Measurements from ENCODE around the gene BEST1. TPM values are rescaled to one million over a fixed set of nuclear protein-coding genes. Genes with fewer than 3 reads are reported as not detected.

BEST1 gene
- total and polyA plus RNA-seq, 2 of the 13 experiments (the other 11 are each of a cell fraction or from before 2014, with no cell fraction given) = 0.09 to 0.65 TPM

- TF ChIP-seq, protein P1, sequence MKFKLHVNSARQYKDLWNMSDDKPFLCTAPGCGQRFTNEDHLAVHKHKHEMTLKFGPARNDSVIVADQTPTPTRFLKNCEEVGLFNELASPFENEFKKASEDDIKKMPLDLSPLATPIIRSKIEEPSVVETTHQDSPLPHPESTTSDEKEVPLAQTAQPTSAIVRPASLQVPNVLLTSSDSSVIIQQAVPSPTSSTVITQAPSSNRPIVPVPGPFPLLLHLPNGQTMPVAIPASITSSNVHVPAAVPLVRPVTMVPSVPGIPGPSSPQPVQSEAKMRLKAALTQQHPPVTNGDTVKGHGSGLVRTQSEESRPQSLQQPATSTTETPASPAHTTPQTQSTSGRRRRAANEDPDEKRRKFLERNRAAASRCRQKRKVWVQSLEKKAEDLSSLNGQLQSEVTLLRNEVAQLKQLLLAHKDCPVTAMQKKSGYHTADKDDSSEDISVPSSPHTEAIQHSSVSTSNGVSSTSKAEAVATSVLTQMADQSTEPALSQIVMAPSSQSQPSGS (CRISPR knock-in tag; IDR thresholded peaks at IDR 0.05) = 0 out of 2 replicates have a peak, but pooled peaks have one; percentile 23
- TF ChIP-seq POGZ (CRISPR knock-in tag; IDR thresholded peaks at IDR 0.05) (no peak; the same call in 1 of the 2 replicates), PRMT3 (CRISPR knock-in tag; IDR thresholded peaks at IDR 0.05; ENCODE audit: borderline replicate concordance, low read depth) (no peak), ZNF670 (CRISPR knock-in tag; IDR thresholded peaks at IDR 0.05; ENCODE audit: borderline replicate concordance) (no peak), STAG1 (CRISPR knock-in tag; IDR thresholded peaks at IDR 0.05) (no peak), RARA (CRISPR knock-in tag; IDR thresholded peaks at IDR 0.05) (peak; percentile 47), DMAP1 (CRISPR knock-in tag; IDR thresholded peaks at IDR 0.05) (0 out of 2 replicates have a peak, but pooled peaks have one; percentile 18), HCFC1 (IDR thresholded peaks at IDR 0.05; ENCODE audit: low read depth, low read length) (no peak), REPIN1 (CRISPR knock-in tag; IDR thresholded peaks at IDR 0.05; ENCODE audit: borderline replicate concordance, low read depth) (no peak), ZNF331 (CRISPR knock-in tag; IDR thresholded peaks at IDR 0.05) (no peak), JUN (CRISPR knock-in tag; IDR thresholded peaks at IDR 0.05) (no peak), ZNF580 (CRISPR knock-in tag; IDR thresholded peaks at IDR 0.05; ENCODE audit: borderline replicate concordance, low read depth) (no peak), ZBTB14 (CRISPR knock-in tag; IDR thresholded peaks at IDR 0.05) (no peak), NFKBIZ (CRISPR knock-in tag; IDR thresholded peaks at IDR 0.05) (no peak), ATM (IDR thresholded peaks at IDR 0.05; ENCODE audit: borderline replicate concordance) (no peak), ZNF800 (CRISPR knock-in tag; IDR thresholded peaks at IDR 0.05) (no peak), THAP11 (CRISPR knock-in tag; IDR thresholded peaks at IDR 0.05) (0 out of 2 replicates have a peak, but pooled peaks have one; percentile 18), NR2C2 (CRISPR knock-in tag; IDR thresholded peaks at IDR 0.05; ENCODE audit: borderline replicate concordance) (peak; percentile 26; the same call in 1 of the 2 replicates), CEBPG (CRISPR knock-in tag; IDR thresholded peaks at IDR 0.05) (no peak), KDM6A (CRISPR knock-in tag; IDR thresholded peaks at IDR 0.05; ENCODE audit: low read depth) (peak; percentile 27; the same call in 1 of the 2 replicates), REXO4 (CRISPR knock-in tag; IDR thresholded peaks at IDR 0.05; ENCODE audit: borderline replicate concordance) (no peak)
- TF ChIP-seq, protein P2, sequence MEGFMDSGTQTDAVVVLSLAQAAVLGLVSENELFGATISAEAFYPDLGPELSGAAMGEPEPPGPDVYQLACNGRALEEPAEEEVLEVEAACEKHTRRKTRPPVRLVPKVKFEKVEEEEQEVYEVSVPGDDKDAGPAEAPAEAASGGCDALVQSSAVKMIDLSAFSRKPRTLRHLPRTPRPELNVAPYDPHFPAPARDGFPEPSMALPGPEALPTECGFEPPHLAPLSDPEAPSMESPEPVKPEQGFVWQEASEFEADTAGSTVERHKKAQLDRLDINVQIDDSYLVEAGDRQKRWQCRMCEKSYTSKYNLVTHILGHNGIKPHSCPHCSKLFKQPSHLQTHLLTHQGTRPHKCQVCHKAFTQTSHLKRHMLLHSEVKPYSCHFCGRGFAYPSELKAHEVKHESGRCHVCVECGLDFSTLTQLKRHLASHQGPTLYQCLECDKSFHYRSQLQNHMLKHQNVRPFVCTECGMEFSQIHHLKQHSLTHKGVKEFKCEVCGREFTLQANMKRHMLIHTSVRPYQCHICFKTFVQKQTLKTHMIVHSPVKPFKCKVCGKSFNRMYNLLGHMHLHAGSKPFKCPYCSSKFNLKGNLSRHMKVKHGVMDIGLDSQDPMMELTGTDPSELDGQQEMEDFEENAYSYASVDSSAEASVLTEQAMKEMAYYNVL (CRISPR knock-in tag; IDR thresholded peaks at IDR 0.05; ENCODE audit: borderline replicate concordance) = peak; percentile 50; the same call in 1 of the 2 replicates
- TF ChIP-seq, protein P3, sequence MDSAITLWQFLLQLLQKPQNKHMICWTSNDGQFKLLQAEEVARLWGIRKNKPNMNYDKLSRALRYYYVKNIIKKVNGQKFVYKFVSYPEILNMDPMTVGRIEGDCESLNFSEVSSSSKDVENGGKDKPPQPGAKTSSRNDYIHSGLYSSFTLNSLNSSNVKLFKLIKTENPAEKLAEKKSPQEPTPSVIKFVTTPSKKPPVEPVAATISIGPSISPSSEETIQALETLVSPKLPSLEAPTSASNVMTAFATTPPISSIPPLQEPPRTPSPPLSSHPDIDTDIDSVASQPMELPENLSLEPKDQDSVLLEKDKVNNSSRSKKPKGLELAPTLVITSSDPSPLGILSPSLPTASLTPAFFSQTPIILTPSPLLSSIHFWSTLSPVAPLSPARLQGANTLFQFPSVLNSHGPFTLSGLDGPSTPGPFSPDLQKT (CRISPR knock-in tag; IDR thresholded peaks at IDR 0.05; ENCODE audit: borderline replicate concordance) = no peak
Observed at GRCh38 chr11:62010935-62011528, 60.9 kb downstream of the BEST1 start (continued).
